ENCODE data around the gene CCNF.
"Not testable (repeated sequence)": the region's sequence is repeated elsewhere in the genome, so short reads cannot be mapped to it uniquely, and the experiment has no call there.

Gene CCNF

GRCh38 chr16:2428051-2428783 lies 1.0 kb upstream of the CCNF start:
- peak; percentile 79 for DNase-seq

- DNase-seq = no peak
Observed at GRCh38 chr16:2428784-2429033, 538 bp upstream of the CCNF start.

- DNase-seq = peak; percentile 57
Observed at GRCh38 chr16:2429771-2430663, 770 bp downstream of the CCNF start.

GRCh38 chr16:2432286-2432685 lies 3.0 kb downstream of the CCNF start:
- no peak for DNase-seq

- DNase-seq = no peak
Observed at GRCh38 chr16:2432801-2433505, 3.7 kb downstream of the CCNF start.

- not testable (repeated sequence) for DNase-seq
Observed at GRCh38 chr16:2435236-2435635, 6.0 kb downstream of the CCNF start.

- DNase-seq = no peak
Observed at GRCh38 chr16:2436110-2436509, 6.9 kb downstream of the CCNF start.

- no peak for DNase-seq
Observed at GRCh38 chr16:2437032-2437790, 8.0 kb downstream of the CCNF start.

GRCh38 chr16:2438121-2438520 lies 8.9 kb downstream of the CCNF start:
- DNase-seq = no peak

- no peak for DNase-seq
Observed at GRCh38 chr16:2439598-2439997, 10.4 kb downstream of the CCNF start.

- not testable (repeated sequence) for DNase-seq
Observed at GRCh38 chr16:2441143-2441804, 12.0 kb downstream of the CCNF start.

GRCh38 chr16:2443555-2443954 lies 14.3 kb downstream of the CCNF start:
- no peak for DNase-seq

GRCh38 chr16:2447920-2448583 lies 18.8 kb downstream of the CCNF start:
- no peak for DNase-seq

GRCh38 chr16:2449118-2449517 lies 19.9 kb downstream of the CCNF start:
- DNase-seq = no peak

- no peak for DNase-seq
Observed at GRCh38 chr16:2450535-2450934, 21.3 kb downstream of the CCNF start.

GRCh38 chr16:2450975-2451381 lies 21.7 kb downstream of the CCNF start:
- no peak for DNase-seq

GRCh38 chr16:2451851-2452320 lies 22.6 kb downstream of the CCNF start:
- no peak for DNase-seq

GRCh38 chr16:2452650-2453049 lies 23.4 kb downstream of the CCNF start:
- no peak for DNase-seq

- no peak for DNase-seq
Observed at GRCh38 chr16:2455081-2455845, 26.0 kb downstream of the CCNF start.

GRCh38 chr16:2456551-2457153 lies 27.4 kb downstream of the CCNF start:
- DNase-seq = no peak

GRCh38 chr16:2457267-2457666 lies 28.0 kb downstream of the CCNF start:
- no peak for DNase-seq
